ENCODE results near the gene PDZD7. TPM values are rescaled to one million over a fixed set of nuclear protein-coding genes. Genes with fewer than 3 reads are reported as not detected.

The PDZD7 gene
- total and polyA plus RNA-seq, 2 of the 8 experiments (the other 6 are each of a cell fraction or from before 2014, with no cell fraction given): 0.88 to 1.6 TPM

DNA sequence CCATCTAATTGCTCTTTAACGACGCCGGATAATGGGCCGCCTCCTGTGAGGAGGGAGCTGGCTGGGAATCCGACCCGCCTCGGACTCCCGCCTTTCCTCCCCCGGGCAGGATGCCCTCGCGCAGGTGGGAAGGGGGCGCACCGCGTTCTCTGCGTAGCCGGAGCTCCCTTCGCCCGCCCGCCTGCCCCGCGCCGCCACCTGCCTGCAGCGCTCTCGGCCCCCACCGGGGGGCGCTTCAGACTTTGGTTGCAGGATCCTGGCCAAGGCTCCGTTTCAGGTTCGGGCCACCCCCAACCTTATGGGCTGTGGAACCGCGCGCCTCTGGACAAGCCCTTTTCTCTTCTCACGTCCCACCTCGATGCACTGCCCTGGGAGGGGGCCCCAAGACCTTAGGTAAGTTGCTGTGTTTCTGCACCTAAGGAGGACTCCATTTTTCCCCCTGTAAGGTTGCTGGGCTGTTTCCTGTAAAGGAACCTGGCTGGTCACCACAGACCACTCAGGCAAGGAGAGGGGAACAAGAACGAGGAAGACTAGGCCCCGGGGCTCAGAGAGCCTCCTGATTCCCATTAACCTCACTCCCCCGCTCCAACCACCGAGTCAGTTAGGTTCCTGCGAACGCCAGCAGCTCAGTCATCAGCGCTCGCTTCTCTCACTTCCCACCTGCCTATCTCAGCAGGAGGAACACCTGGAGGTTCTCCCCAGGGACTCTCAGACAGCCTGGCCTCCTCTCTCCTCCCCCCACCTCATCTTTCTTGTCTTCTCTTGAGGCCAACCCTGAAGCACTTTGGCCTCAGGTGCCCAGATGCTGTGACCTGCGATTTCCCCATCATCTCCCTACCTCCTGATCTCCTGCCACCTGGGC lies 19.5 kb upstream of the PDZD7 start:
- Histone ChIP-seq H4K91ac (replicated peaks; ENCODE audit: insufficient read length, low read length) (no peak overlapping the region), H3K36me3 (ENCODE audit: control insufficient read depth in 2 of 4, insufficient read depth in 4 of 4, low read length in 3 of 4) (no peaks in the 10 kb centered on the region), H3K56ac (replicated peaks; ENCODE audit: insufficient read length, low read depth, low read length) (no peak overlapping the region), H2BK20ac (ENCODE audit: low read length) (no peak overlapping the region), H4K8ac (ENCODE audit: extremely low read depth, insufficient read depth, low read length) (no peak overlapping the region), H3K79me1 (ENCODE audit: low read depth, low read length) (no peaks in the 10 kb centered on the region; the same call in 1 of the 2 replicates), H3K27ac (ENCODE audit: low read depth, low read length) (no peak overlapping the region), H3K14ac (ENCODE audit: insufficient read length) (no peak overlapping the region), H2AK5ac (ENCODE audit: low read depth, low read length) (peak overlapping the region; percentile 61; the same call in 1 of the 2 replicates), H3K27me3 (replicated peaks in 1 of 4; ENCODE audit: control insufficient read depth in 3 of 4, extremely low read depth in 1 of 4, insufficient read depth in 3 of 4, low read length in 3 of 4) (peaks cover 38 to 66% (median 60%) of the 10 kb centered on the region in 4 experiments), H3K9ac (replicated peaks in 1 of 4; ENCODE audit: extremely low read depth in 1 of 4, low read depth in 3 of 4, low read length in 3 of 4) (no peak overlapping the region; a peak in 1 of 7 replicates), H2BK15ac (ENCODE audit: low read length) (peak overlapping the region; percentile 25; the same call in 1 of the 2 replicates), H3K4me3 (ENCODE audit: extremely low read depth in 1 of 4, insufficient read depth in 2 of 4, low read depth in 3 of 4, low read length in 4 of 4) (peak overlapping the region in 2 of 4 experiments; percentile 10 to 49; a peak in 3 of 8 replicates), H4K5ac (ENCODE audit: insufficient read length, low read depth, low read length) (no peak overlapping the region), H3K23me2 (ENCODE audit: low read depth, low read length) (peaks cover 5% of the 10 kb centered on the region; the same call in 1 of the 2 replicates), H4K20me1 (replicated peaks in 1 of 2; ENCODE audit: control insufficient read depth in 1 of 2, insufficient read depth in 2 of 2, low read length in 2 of 2) (peaks cover 13 to 17% of the 10 kb centered on the region in 2 experiments), H3K4ac (replicated peaks; ENCODE audit: insufficient read length, low read depth, low read length) (no peak overlapping the region), H2BK120ac (replicated peaks; ENCODE audit: low read depth, low read length) (no peak overlapping the region), H2BK12ac (ENCODE audit: low read depth, low read length) (no peak overlapping the region), H3K4me1 (replicated peaks in 1 of 4; ENCODE audit: control insufficient read depth in 3 of 4, insufficient read depth in 4 of 4, low read length in 3 of 4) (peaks cover 9 to 23% (median 17%) of the 10 kb centered on the region in 4 experiments), H2BK5ac (ENCODE audit: low read depth, low read length) (no peak overlapping the region), H3K4me2 (ENCODE audit: insufficient read depth in 1 of 2, low read depth in 2 of 2, low read length in 2 of 2) (peak overlapping the region; percentile 46 to 61), H3K79me2 (ENCODE audit: control insufficient read depth in 1 of 2, insufficient read depth in 2 of 2, low read length in 2 of 2) (no peaks in the 10 kb centered on the region), H3K9me3 (ENCODE audit: insufficient read depth in 2 of 2, low read depth in 1 of 2, low read length in 1 of 2) (no peaks in the 10 kb centered on the region), H3K18ac (ENCODE audit: extremely low read depth, low read length) (peak overlapping the region; percentile 38), H2AFZ (ENCODE audit: low read length) (no peak overlapping the region), H3K23ac (ENCODE audit: insufficient read length) (no peak overlapping the region)
- no peak for FAIRE-seq
- DNase-seq (ENCODE audit: low read depth in 1 of 2, low spot score in 2 of 2): peak in 1 of 2 experiments; percentile 99
- WGBS, 2 experiments (ENCODE audit: extremely low coverage in 1 of 2, insufficient coverage in 1 of 2, insufficient read length in 1 of 2, insufficient replicate concordance in 2 of 2, low coverage in 1 of 2, low lambda C conversion rate in 2 of 2, missing lambda C conversion rate in 1 of 2): 20% methylated on average over 22 of the region's 42 CpGs; no CpG with 5 or more reads in 1 of the 2 experiments
- POLR2A ChIA-PET (ENCODE audit: partially characterized antibody): interaction anchor here (0.6 to 8.1 kb wide), 8 partner anchors 12 to 313 kb away, joined by 3 to 85 read pairs (median 3); partner anchors contain the start of gene KAZALD1
- CTCF ChIA-PET (ENCODE audit: partially characterized antibody): interaction anchor here (0.7 to 59.5 kb wide), 31 partner anchors 4 to 552 kb away, joined by 3 to 2176 read pairs (median 4); partner anchors contain the start of genes KAZALD1, PDZD7, SFXN3 and TLX1
- TF ChIP-seq, protein P1, sequence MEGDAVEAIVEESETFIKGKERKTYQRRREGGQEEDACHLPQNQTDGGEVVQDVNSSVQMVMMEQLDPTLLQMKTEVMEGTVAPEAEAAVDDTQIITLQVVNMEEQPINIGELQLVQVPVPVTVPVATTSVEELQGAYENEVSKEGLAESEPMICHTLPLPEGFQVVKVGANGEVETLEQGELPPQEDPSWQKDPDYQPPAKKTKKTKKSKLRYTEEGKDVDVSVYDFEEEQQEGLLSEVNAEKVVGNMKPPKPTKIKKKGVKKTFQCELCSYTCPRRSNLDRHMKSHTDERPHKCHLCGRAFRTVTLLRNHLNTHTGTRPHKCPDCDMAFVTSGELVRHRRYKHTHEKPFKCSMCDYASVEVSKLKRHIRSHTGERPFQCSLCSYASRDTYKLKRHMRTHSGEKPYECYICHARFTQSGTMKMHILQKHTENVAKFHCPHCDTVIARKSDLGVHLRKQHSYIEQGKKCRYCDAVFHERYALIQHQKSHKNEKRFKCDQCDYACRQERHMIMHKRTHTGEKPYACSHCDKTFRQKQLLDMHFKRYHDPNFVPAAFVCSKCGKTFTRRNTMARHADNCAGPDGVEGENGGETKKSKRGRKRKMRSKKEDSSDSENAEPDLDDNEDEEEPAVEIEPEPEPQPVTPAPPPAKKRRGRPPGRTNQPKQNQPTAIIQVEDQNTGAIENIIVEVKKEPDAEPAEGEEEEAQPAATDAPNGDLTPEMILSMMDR (IDR thresholded peaks at IDR 0.05; ENCODE audit: control extremely low read depth in 1 of 3, insufficient read depth in 1 of 3, low read depth in 1 of 3, low read length in 3 of 3): peak; percentile 73 to 95 (median 84)
- TF ChIP-seq, protein P2, sequence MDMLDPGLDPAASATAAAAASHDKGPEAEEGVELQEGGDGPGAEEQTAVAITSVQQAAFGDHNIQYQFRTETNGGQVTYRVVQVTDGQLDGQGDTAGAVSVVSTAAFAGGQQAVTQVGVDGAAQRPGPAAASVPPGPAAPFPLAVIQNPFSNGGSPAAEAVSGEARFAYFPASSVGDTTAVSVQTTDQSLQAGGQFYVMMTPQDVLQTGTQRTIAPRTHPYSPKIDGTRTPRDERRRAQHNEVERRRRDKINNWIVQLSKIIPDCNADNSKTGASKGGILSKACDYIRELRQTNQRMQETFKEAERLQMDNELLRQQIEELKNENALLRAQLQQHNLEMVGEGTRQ (IDR thresholded peaks at IDR 0.05; ENCODE audit: low read length): no peak
- no peak for TF ChIP-seq KDM4A (IDR thresholded peaks at IDR 0.05; ENCODE audit: low read depth, low read length, severe bottlenecking)
- TF ChIP-seq TBP (IDR thresholded peaks at IDR 0.05; ENCODE audit: low read depth, low read length): 0 out of 2 replicates have a peak, but pooled peaks have one; percentile 31
- TF ChIP-seq RBBP5 (IDR thresholded peaks at IDR 0.05; ENCODE audit: borderline replicate concordance, low read depth, low read length): 0 out of 2 replicates have a peak, but pooled peaks have one; percentile 26
- TF ChIP-seq EZH2 (IDR thresholded peaks at IDR 0.05; ENCODE audit: low read depth, low read length, severe bottlenecking): peak; percentile 72

Data from H1 (cell line).